Neural crest cell (in vitro differentiated cells): ENCODE measurements around the gene HLA-DOA. TPM values are rescaled to one million over a fixed set of nuclear protein-coding genes. Genes with fewer than 3 reads are reported as not detected.

Experiments used
- DNase-seq: peaks from one replicate; pipeline ENCODE4 v3.0.0; 2021; ENCODE audit warnings: low read depth, mixed read lengths, low spot score
- H3K27ac Mint-ChIP-seq: one replicate; pipeline ENCODE4 v1.8.0; 2021; ENCODE audit warnings: mild to moderate bottlenecking, mixed read lengths; ENCODE audit not compliant: unreplicated experiment
- H3K27me3 Mint-ChIP-seq: 2 replicates; pipeline ENCODE4 v1.8.0; 2021; ENCODE audit warnings: low read depth, mild to moderate bottlenecking, mixed read lengths
- H3K36me3 Mint-ChIP-seq: 2 replicates; pipeline ENCODE4 v1.8.0; 2021; ENCODE audit warnings: low read depth, mild to moderate bottlenecking, mixed read lengths
- H3K4me1 Mint-ChIP-seq: 2 replicates; pipeline ENCODE4 v1.8.0; 2021; ENCODE audit warnings: mixed read lengths
- H3K4me3 Mint-ChIP-seq: one replicate; pipeline ENCODE4 v1.8.0; 2021; ENCODE audit warnings: mild to moderate bottlenecking, mixed read lengths
- H3K9me3 Mint-ChIP-seq: 2 replicates; pipeline ENCODE4 v1.8.0; 2021; ENCODE audit warnings: mixed read lengths
- total RNA-seq: library from RNA; stranded (reverse); gene quantifications from 2 replicates; pipeline ENCODE4 v1.2.1, GENCODE V29; 2021
- TF ChIP-seq, protein P1 (sequence below): fragments of 200-600 bp; sonication (generic); conservative IDR thresholded peaks from 2 replicates; pipeline ENCODE4 v1.5.0; 2021; ENCODE audit warnings: antibody characterized with exemption, mild to moderate bottlenecking

HLA-DOA gene
- total RNA-seq, 1 donor from 2014 or later = 1.7 TPM

DNA sequence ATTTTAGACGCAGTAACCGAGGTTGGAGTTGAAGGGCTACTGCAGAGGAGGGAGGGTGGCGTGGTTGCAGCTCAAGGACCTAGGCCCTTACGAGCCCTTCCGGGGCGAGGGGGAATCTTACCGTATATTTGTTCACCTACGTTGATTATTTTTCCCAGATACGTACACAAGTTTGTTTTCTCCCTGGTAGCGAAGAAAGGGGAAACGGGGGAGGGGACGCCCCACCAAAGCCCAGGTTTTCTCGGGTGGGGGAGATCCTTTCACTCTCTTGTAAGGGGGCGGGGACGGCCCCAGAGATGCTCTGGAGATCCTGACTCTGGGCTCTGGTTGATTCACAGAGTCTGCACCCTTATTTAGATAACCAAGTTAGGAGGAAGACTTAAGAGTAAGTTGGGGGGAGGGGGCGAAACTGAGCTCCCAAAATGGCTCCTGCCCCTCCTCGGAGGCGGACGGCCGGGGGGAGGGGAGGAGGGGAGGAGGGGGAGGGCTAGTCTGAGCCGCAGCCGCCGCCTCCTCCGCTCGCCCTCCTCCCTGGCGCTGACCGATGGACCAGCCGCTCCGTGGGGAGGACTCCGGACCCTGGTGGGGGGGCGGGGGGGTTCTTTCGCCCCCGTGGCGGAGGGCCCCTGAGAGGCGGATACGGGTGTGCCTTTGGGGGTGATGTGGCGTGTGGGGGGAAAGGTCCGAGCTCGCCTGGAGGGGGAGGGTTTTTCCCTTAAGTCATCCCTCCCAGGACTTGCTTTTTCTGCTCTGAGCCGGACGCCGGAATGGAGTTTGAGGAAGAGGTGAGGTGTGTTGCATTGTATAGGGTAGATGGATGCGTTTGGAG is 38.8 kb downstream of the HLA-DOA start:
- Mint-ChIP-seq H3K4me1 (peaks cover 38% of the 10 kb centered on the region), H3K9me3 (no peaks in the 10 kb centered on the region), H3K36me3 (peaks cover 39% of the 10 kb centered on the region), H3K27ac (peak overlapping the region; percentile 100), H3K4me3 (peak overlapping the region; percentile 99), H3K27me3 (peaks cover 46% of the 10 kb centered on the region)
- DNase-seq = peak; percentile 66
- TF ChIP-seq, protein P1, sequence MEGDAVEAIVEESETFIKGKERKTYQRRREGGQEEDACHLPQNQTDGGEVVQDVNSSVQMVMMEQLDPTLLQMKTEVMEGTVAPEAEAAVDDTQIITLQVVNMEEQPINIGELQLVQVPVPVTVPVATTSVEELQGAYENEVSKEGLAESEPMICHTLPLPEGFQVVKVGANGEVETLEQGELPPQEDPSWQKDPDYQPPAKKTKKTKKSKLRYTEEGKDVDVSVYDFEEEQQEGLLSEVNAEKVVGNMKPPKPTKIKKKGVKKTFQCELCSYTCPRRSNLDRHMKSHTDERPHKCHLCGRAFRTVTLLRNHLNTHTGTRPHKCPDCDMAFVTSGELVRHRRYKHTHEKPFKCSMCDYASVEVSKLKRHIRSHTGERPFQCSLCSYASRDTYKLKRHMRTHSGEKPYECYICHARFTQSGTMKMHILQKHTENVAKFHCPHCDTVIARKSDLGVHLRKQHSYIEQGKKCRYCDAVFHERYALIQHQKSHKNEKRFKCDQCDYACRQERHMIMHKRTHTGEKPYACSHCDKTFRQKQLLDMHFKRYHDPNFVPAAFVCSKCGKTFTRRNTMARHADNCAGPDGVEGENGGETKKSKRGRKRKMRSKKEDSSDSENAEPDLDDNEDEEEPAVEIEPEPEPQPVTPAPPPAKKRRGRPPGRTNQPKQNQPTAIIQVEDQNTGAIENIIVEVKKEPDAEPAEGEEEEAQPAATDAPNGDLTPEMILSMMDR = no peak

DNA sequence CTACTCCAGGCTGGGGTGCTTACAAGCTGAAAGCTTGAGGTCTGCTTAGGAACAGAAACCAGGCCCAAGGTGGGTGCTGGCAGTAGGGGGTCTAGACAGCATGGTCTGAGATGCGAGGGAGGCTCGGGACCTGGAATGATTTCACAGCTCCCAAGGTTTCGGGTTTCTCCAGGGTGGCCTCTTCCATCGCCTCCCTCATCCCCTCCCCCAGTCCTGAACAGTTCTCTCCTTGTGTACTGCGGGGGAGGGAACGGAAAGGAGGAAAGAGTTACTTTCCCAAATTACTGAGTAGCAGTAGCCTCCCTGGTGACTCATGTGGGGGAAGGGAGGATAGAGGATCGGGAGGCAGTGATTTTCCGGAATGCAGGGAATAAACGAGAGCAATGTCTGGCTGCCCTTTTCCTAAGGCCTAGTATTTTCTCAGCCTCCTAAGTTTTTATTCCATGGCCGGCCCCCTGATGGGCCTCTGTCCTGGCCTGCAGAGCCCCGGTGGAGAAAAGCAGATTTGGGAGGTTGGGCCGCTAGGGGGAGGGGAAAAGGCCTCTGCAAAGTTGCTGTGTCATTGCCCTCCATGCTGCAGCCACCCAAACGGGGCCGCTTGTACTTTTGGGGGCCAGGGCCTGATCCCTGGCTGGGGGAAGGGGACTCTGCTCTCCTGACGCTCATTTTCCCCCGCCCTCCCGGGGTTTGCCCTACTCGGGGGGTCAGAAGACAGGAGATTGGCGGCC is 39.5 kb downstream of the HLA-DOA start:
- peaks cover 30% of the 10 kb centered on the region for H3K4me1 Mint-ChIP-seq
- peaks cover 41% of the 10 kb centered on the region for H3K27me3 Mint-ChIP-seq
- TF ChIP-seq, protein P1 = peak; percentile 52
- peak overlapping the region; percentile 99 for H3K4me3 Mint-ChIP-seq
- H3K9me3 Mint-ChIP-seq = no peaks in the 10 kb centered on the region
- H3K27ac Mint-ChIP-seq = peak overlapping the region; percentile 100
- peak; percentile 68 for DNase-seq
- H3K36me3 Mint-ChIP-seq = peaks cover 33% of the 10 kb centered on the region

DNA sequence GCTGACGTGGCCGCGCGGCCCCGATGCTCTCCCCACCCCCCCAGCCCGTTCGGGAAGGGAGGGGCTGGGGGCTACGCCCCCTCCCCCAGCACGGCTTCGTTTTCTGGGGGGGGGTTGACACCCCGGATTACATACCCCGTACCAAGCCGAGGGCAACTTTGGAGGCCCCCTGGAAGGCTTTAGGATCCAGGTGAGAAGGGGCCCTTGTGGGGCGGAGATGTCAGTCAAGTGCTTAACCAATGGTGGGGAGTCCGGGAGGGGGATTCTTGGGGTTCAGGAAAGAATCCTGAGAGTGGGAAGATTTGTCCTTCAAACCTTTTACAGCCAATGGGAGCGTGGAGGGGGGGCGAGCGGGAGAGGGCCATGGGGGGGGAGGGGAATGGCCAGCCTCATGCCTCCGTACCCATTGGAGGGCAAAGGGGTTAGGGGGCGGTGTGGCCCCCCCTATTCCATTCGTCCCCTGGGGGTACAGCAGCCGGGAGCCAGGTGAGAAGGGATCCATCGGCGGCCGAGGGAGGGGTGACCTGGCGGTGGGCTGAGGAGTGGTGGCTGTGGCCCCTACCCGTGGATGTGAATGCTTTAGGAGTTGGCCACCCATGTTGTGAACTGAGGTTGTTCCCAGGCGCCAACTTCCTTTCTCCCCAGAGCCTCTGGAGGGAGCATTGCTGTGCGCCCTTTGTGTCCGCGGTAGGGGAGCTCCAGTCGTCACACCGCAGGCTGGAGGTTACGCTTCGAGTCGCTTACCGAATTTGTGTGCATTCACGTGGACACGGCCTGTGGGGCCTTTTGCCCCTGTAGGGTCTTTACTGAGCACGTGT is 40.3 kb downstream of the HLA-DOA start:
- H3K4me1 Mint-ChIP-seq = peaks cover 25% of the 10 kb centered on the region
- peak overlapping the region; percentile 99 for H3K4me3 Mint-ChIP-seq
- H3K9me3 Mint-ChIP-seq = no peaks in the 10 kb centered on the region
- peak overlapping the region; percentile 100 for H3K27ac Mint-ChIP-seq
- TF ChIP-seq, protein P1 = peak; percentile 22
- peak; percentile 63 for DNase-seq
- peaks cover 39% of the 10 kb centered on the region for H3K27me3 Mint-ChIP-seq
- peaks cover 26% of the 10 kb centered on the region for H3K36me3 Mint-ChIP-seq

DNA sequence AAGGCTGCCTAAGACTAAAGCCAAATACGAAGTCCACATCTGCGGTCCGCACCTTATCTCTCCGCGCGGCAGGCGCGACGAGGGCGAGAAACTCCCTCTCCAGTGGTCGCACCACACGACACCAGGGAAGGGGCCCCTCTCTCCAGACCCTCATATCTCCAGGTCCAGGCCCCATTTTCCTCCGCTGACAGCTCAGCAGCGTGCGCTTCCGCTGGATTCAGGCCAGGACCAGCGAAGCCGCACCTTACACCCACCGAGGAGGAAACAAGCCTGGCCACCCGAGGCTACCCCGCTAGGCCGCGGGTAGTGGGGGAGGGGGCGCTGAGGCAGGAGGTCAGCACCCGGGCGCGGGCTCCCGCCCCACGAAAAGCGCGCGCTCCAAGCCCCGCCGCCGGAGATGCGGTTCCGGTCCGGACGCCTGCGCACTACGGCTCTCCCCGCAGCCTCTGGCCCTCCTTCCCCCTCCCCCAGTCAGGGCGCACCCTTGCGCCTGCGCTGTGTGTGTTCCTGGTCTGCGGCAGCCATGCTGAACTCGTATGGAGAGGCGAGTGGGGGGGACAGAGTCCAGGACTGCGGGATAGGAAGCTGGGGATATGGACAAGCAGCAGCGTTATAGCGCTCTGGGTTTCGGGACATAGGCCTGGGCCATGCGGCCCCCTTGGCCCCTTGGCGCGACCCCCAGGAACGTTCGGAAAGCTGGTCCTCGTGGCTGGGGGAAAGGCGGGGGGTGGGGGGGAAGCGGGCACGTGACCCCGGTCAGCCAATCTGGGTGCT is 41.1 kb downstream of the HLA-DOA start, which contains the start of gene BRD2:
Gene BRD2 (plus strand): TSS at position 502 of the 774 bp plus-strand sequence. CDS start 4,305 bp downstream, outside the sequence.
- peak; percentile 92 for DNase-seq
- Mint-ChIP-seq H3K27me3 (peaks cover 33% of the 10 kb centered on the region), H3K9me3 (no peaks in the 10 kb centered on the region), H3K4me1 (peaks cover 25% of the 10 kb centered on the region), H3K36me3 (peaks cover 18% of the 10 kb centered on the region), H3K4me3 (peak within 1 kb of the TSS; percentile 99), H3K27ac (peak within 1 kb of the TSS; percentile 100)
- TF ChIP-seq, protein P1 = no peak
